22Rv1 (cell line): ENCODE data around the gene SLIT1.
"Not testable (repeated sequence)": the region's sequence is repeated elsewhere in the genome, so short reads cannot be mapped to it uniquely, and the experiment has no call there.

ENCODE experiments used
- H3K27ac ChIP-seq: fragments of 450-650 bp; 2 replicates; pipeline ENCODE4 v1.5.1; 2017
- CTCF ChIP-seq: fragments of 450-650 bp; IDR thresholded peaks from 2 replicates; pipeline ENCODE4 v1.5.1; 2017; ENCODE audit warnings: mild to moderate bottlenecking
- ZFX ChIP-seq: fragments of 450-650 bp; IDR thresholded peaks from 2 replicates; pipeline ENCODE4 v1.6.1; 2017; ENCODE audit warnings: antibody characterized with exemption, borderline replicate concordance

The SLIT1 gene

DNA sequence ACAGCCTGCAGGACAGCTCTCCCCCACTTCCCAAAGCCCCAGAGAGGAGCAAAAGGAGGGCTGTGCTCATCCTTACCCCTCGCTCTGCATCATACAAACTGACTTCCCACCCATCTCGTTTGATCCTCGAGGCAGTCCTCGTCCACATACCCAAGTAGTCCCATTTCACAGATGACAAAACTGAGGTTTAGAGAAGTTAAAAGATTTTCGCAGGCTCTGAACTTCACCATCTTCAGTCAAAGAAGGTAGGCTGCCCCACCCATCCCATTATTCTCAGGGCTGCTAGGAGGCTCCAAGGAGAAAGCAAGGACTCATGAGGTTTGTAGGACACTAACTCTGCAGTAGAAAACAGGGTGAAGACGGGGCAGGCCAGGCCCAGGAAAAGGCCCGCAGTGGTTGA is 147.1 kb downstream of the SLIT1 start:
- TF ChIP-seq CTCF (no peak), ZFX (no peak)
- no peak overlapping the region for H3K27ac ChIP-seq

GRCh38 chr10:97037365-97038361 is 148.1 kb downstream of the SLIT1 start:
- no peak overlapping the region for H3K27ac ChIP-seq
- no peak for TF ChIP-seq ZFX
- TF ChIP-seq CTCF: peak; percentile 90

GRCh38 chr10:97034958-97035769 is 150.6 kb downstream of the SLIT1 start:
- TF ChIP-seq CTCF: no peak
- no peak for TF ChIP-seq ZFX
- no peak overlapping the region for H3K27ac ChIP-seq

DNA sequence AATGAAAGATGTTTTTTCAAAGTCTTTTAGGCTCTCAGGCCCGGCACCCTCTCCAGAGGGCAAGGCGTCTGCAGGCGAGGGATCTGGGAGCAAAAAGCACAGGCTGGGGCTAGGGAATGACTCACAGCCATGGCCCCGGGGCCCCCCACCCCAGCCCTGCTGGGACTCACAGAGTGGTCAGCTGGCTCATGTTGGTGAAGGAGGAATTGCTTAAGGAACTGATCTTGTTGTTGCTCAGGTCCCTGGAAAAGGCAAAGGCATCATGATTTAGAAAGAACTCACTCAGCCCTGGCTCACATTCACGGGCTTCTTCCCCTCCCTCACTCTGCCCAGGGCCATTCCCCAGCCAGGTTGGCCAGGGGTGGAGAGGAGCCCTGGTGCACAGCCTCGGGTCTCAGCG is 151.5 kb downstream of the SLIT1 start:
- no peak overlapping the region for H3K27ac ChIP-seq
- TF ChIP-seq ZFX (no peak), CTCF (no peak)

DNA sequence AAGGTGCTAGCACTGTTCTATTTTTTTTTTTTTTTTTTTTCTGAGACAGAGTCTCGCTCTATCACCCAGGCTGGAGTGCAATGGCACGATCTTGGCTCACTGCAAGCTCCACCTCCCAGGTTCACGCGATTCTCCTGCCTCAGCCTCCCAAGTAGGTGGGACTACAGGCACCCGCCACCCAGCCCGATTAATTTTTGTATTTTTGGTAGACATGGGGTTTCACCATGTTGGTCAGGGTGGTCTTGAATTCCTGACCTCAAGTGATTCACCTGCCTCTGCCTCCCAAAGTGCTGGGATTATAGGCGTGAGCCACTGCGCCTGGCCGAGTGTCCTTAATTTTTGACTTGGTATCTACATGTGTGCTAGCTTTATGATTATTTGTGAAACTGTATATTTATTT is 151.9 kb downstream of the SLIT1 start:
- not testable (repeated sequence) for H3K27ac ChIP-seq

GRCh38 chr10:97032624-97033023 is 153.1 kb downstream of the SLIT1 start:
- TF ChIP-seq ZFX (no peak), CTCF (no peak)
- no peak overlapping the region for H3K27ac ChIP-seq

GRCh38 chr10:97031459-97031858 is 154.3 kb downstream of the SLIT1 start:
- no peak overlapping the region for H3K27ac ChIP-seq
- no peak for TF ChIP-seq CTCF
- TF ChIP-seq ZFX: no peak
